Measurements from ENCODE around the gene BACH2. TPM values are rescaled to one million over a fixed set of nuclear protein-coding genes. Genes with fewer than 3 reads are reported as not detected.
A peak's percentile ranks its signal among the peaks of the same experiment; 100 is the strongest.

BACH2 gene
- total and polyA plus RNA-seq, 9 of the 15 experiments (the other 6 are each of a cell fraction or from before 2014, with no cell fraction given) = 0.06 to 3.1 (median 0.59) TPM

- ChIA-PET CTCF (ENCODE audit: low intra/inter-chr PET ratio) (no interaction called here), POLR2A (no interaction called here)
- FAIRE-seq (no peak), ATAC-seq (no peak), DNase-seq (ENCODE audit: extremely low read depth in 1 of 4, low spot score in 3 of 4) (no peak)
- Histone ChIP-seq H3K27ac (ENCODE audit: extremely low read depth, low read depth, low read length) (no peak overlapping the region), H3K4me1 (replicated peaks in 1 of 2; ENCODE audit: control insufficient read depth in 2 of 2, insufficient read depth in 2 of 2, low read length in 2 of 2) (peaks cover 0 to 11% of the 10 kb centered on the region in 2 experiments; a peak in 3 of 5 replicates), H3K9me3 (replicated peaks; ENCODE audit: control insufficient read depth, insufficient read depth, low read depth, low read length) (no peaks in the 10 kb centered on the region), H3K4me3 (no peak overlapping the region), H3K27me3 (ENCODE audit: control insufficient read depth in 2 of 2, insufficient read depth in 2 of 2, low read length in 2 of 2) (no peaks in the 10 kb centered on the region), H3K79me2 (ENCODE audit: control insufficient read depth, insufficient read depth, low read length) (no peaks in the 10 kb centered on the region), H3K36me3 (ENCODE audit: control insufficient read depth, insufficient read depth, low read length) (no peaks in the 10 kb centered on the region), H3K4me2 (ENCODE audit: insufficient read depth, low read length) (no peak overlapping the region), H3K9ac (ENCODE audit: insufficient read depth in 1 of 2, low read depth in 2 of 2, low read length in 2 of 2) (no peak overlapping the region), H3K9me1 (ENCODE audit: control insufficient read depth, insufficient read depth, low read length) (no peaks in the 10 kb centered on the region), H4K20me1 (replicated peaks; ENCODE audit: control insufficient read depth, insufficient read depth, low read length) (no peaks in the 10 kb centered on the region), H2AFZ (ENCODE audit: low read depth, low read length) (no peak overlapping the region)
- intact Hi-C loops (cut with micrococcal nuclease) (no loop called here), in situ Hi-C loops (cut with MboI) (no loop called here)
- TF ChIP-seq ZNF354B (CRISPR knock-in tag; IDR thresholded peaks at IDR 0.05) (no peak), JUN (IDR thresholded peaks at IDR 0.05; ENCODE audit: borderline replicate concordance, low read depth, low read length) (no peak), JUN (CRISPR knock-in tag; IDR thresholded peaks at IDR 0.05; ENCODE audit: borderline replicate concordance) (no peak)
- WGBS (ENCODE audit: insufficient coverage, low coverage, missing lambda C conversion rate) = 23% methylated on average over 5 of the region's 5 CpGs
- no TSS peak for BruUV-seq (replicated peaks)
Observed at GRCh38 chr6:90087106-90087833, 209.4 kb downstream of the BACH2 start.

GRCh38 chr6:90086517-90086916 is 210.1 kb downstream of the BACH2 start:
- no peaks in the 10 kb centered on the region for H3K79me2 ChIP-seq (ENCODE audit: control insufficient read depth, insufficient read depth, low read length)
- intact Hi-C loops (cut with micrococcal nuclease) (no loop called here), in situ Hi-C loops (cut with MboI) (no loop called here)
- DNase-seq (ENCODE audit: extremely low read depth in 1 of 4, low spot score in 3 of 4) (no peak), FAIRE-seq (no peak), ATAC-seq (no peak)
- H3K4me1 ChIP-seq (replicated peaks in 1 of 2; ENCODE audit: control insufficient read depth in 2 of 2, insufficient read depth in 2 of 2, low read length in 2 of 2) = peaks cover 0 to 11% of the 10 kb centered on the region in 2 experiments; a peak in 3 of 5 replicates
- H3K4me2 ChIP-seq (ENCODE audit: insufficient read depth, low read length) = no peak overlapping the region
- H3K9me3 ChIP-seq (replicated peaks; ENCODE audit: control insufficient read depth, insufficient read depth, low read depth, low read length) = no peaks in the 10 kb centered on the region
- H2AFZ ChIP-seq (ENCODE audit: low read depth, low read length) = no peak overlapping the region
- no TSS peak for BruUV-seq (replicated peaks)
- ChIA-PET CTCF (ENCODE audit: low intra/inter-chr PET ratio) (no interaction called here), POLR2A (no interaction called here)
- H3K9ac ChIP-seq (ENCODE audit: insufficient read depth in 1 of 2, low read depth in 2 of 2, low read length in 2 of 2) = no peak overlapping the region
- WGBS (ENCODE audit: insufficient coverage, low coverage, missing lambda C conversion rate) = 40% methylated on average over 7 of the region's 7 CpGs
- 0 out of 2 replicates have a peak, but pooled peaks have one; percentile 14 for TF ChIP-seq REST (IDR thresholded peaks at IDR 0.05; ENCODE audit: borderline replicate concordance)
- TF ChIP-seq REST (CRISPR knock-in tag; IDR thresholded peaks at IDR 0.05; ENCODE audit: low read depth) = no peak
- no peak for TF ChIP-seq PHF8 (IDR thresholded peaks at IDR 0.05; ENCODE audit: borderline replicate concordance, low read length)
- H3K4me3 ChIP-seq = no peak overlapping the region
- no peak overlapping the region for H3K27ac ChIP-seq (ENCODE audit: extremely low read depth, low read depth, low read length)
- no peaks in the 10 kb centered on the region for H3K9me1 ChIP-seq (ENCODE audit: control insufficient read depth, insufficient read depth, low read length)
- H3K27me3 ChIP-seq (ENCODE audit: control insufficient read depth in 2 of 2, insufficient read depth in 2 of 2, low read length in 2 of 2) = no peaks in the 10 kb centered on the region
- no peaks in the 10 kb centered on the region for H3K36me3 ChIP-seq (ENCODE audit: control insufficient read depth, insufficient read depth, low read length)
- H4K20me1 ChIP-seq (replicated peaks; ENCODE audit: control insufficient read depth, insufficient read depth, low read length) = no peaks in the 10 kb centered on the region

All from K562 (cell line).